SJCRH30 (cell line): ENCODE data around the gene HOXA13. TPM values are rescaled to one million over a fixed set of nuclear protein-coding genes. Genes with fewer than 3 reads are reported as not detected.

Source experiments
- DNase-seq, 2 experiments: peaks; one replicate each; pipeline ENCODE4 v3.0.0-alpha.2; 2015 to 2020
- H3K27ac ChIP-seq: fragments of 250-450 bp; sonication (Bioruptor Pico); 2 replicates; pipeline ENCODE4 v1.5.1; 2020; ENCODE audit warnings: mild to moderate bottlenecking, moderate library complexity
- H3K27me3 ChIP-seq: fragments of 250-450 bp; sonication (Bioruptor Pico); 2 replicates; pipeline ENCODE4 v1.5.1; 2020; ENCODE audit warnings: mild to moderate bottlenecking, moderate library complexity
- H3K36me3 ChIP-seq: fragments of 250-450 bp; sonication (Bioruptor Pico); 2 replicates; pipeline ENCODE4 v1.5.1; 2020; ENCODE audit warnings: mild to moderate bottlenecking, moderate library complexity
- H3K4me1 ChIP-seq: fragments of 250-450 bp; sonication (Bioruptor Pico); 2 replicates; pipeline ENCODE4 v1.5.1; 2020; ENCODE audit warnings: mild to moderate bottlenecking, moderate library complexity
- H3K4me3 ChIP-seq: fragments of 250-450 bp; sonication (Bioruptor Pico); 2 replicates; pipeline ENCODE4 v1.5.1; 2020; ENCODE audit warnings: mild to moderate bottlenecking, moderate library complexity
- H3K9me3 ChIP-seq: fragments of 250-450 bp; sonication (Bioruptor Pico); replicated peaks from 2 replicates; pipeline ENCODE4 v1.5.1; 2020; ENCODE audit warnings: mild to moderate bottlenecking, moderate library complexity
- total RNA-seq: library from RNA; depleted of rRNA; stranded (reverse); fragments of >200 nt; shearing (Covaris generic); gene quantifications from 2 replicates; pipeline ENCODE4 v1.2.3, GENCODE V29; 2014

The HOXA13 gene
- total RNA-seq, 1 experiment from 2014 or later, result 1.7 TPM

DNA sequence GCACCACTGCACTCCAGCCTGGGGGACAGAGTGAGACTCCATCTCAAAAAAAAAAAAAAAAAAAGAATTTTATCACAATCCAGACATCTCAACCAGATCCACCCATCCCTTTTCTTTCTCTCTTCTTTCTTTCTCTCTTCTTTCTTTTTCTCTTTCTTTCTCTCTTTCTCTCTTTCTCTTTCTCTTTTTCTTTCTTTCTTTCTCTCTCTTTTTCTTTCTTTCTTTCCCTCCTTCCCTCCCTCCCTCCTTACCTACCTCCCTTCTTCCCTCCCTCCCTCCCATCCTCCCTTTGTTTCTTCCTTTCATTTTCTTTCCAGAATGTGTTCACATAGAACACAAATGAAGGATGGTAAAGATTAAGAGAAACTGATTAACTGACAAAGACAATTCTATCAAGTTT, 18.1 kb upstream of the HOXA13 start:
- no peaks in the 10 kb centered on the region for H3K9me3 ChIP-seq
- no peak overlapping the region for H3K27ac ChIP-seq
- H3K27me3 ChIP-seq, result no peaks in the 10 kb centered on the region; the same call in none of the 2 replicates
- H3K4me3 ChIP-seq, result no peak overlapping the region
- no peaks in the 10 kb centered on the region for H3K4me1 ChIP-seq
- no peaks in the 10 kb centered on the region for H3K36me3 ChIP-seq
- DNase-seq, result no peak

DNA sequence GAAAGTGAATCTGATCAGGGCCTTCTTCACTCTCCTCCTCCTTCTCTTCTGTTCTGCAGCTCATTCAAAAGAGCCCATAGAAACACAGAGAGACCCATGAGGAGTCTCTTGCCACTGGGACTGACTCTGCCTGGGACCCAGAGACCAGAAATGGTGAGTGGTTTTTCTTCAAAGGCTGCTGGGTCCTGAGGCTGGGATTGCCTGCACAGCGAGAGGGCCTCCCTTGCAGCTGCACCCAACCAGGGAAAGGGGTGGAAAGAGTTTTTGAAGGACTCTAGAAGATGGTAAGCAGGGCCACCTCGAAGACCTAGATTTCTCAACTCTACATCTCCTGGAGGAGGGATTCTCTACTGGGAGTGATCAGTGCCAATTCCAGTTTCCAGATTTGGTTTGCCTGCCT, 15.5 kb upstream of the HOXA13 start:
- Histone ChIP-seq H3K9me3 (no peaks in the 10 kb centered on the region), H3K4me3 (no peak overlapping the region), H3K36me3 (no peaks in the 10 kb centered on the region), H3K27me3 (no peaks in the 10 kb centered on the region; the same call in none of the 2 replicates), H3K4me1 (no peaks in the 10 kb centered on the region), H3K27ac (no peak overlapping the region)
- no peak for DNase-seq

DNA sequence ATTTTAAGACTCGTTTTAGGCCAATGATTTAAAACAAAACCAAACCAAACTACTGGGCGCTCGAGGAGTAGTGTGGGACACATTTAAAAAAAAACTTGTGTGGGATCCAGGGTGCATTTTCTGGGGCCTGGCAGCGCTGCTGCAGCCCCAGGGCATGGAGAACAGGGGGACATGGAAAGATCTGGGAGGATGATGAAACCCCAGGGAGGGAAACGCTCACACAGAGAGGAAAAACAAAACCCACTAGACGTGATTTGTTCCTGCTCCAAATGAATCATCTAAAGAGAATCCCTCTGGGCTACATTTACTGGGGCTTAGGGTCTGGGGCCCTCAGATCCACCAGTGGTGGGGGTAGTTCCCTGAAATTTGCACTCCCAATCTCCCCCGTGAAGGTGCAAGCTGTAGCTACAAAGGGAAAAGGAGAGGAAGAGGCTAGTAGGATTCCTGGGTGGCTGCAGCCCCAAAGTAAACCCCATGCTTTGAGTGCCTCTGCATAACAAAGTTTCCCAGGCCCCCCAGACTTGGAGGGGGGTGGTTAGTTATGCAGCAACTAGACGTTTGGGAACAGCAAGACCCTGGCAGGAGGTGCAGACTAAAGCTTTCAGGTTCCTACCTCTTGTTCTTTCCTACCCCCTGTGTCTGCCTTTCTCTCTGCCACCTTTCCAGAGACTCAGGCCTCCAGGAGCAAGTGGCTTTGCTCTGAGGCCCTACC, 14.5 kb upstream of the HOXA13 start:
- no peak overlapping the region for H3K27ac ChIP-seq
- no peak for DNase-seq
- no peaks in the 10 kb centered on the region for H3K36me3 ChIP-seq
- H3K4me1 ChIP-seq, result no peaks in the 10 kb centered on the region
- H3K9me3 ChIP-seq, result no peaks in the 10 kb centered on the region
- no peaks in the 10 kb centered on the region; the same call in none of the 2 replicates for H3K27me3 ChIP-seq
- no peak overlapping the region for H3K4me3 ChIP-seq

DNA sequence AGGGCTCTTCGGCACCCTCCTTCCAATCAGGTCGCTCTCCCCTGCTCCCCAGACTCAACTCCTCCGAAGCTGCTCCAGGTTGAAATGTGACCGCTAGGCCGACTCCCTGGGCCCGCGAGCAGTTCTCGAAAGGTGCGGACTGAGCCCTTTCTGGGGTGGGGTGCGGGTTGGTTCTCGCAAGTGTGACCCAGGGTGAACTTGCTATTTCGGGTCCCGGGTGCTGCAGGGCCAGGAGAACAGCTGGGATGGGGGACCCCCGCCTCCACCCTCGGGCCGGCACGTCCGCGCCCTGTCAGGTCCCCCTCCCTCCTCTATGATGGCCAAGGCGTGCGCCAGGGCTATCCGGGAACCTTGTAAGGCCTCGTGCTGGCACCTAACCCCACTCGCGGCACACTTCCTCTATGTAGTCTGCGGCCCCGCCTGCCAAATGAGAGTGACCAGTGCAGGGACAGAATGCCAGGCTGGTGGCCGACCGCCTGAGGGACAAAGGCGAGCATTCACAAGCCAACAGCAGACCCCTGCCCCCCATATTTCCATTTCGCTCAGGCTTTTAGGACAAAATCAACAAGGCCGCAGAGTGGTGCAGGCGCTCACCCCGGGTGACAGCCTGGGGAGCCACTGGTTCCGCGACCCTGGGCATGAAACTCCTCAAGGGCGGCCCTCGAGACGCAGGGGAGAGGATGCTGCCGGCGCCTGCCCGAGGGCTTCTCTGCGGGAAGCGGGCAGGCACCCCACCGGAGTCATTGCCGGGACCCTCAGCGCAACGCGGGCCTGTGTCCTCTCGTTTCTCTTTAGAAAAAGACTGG, 13.7 kb upstream of the HOXA13 start:
- H3K4me3 ChIP-seq, result no peak overlapping the region
- H3K9me3 ChIP-seq, result no peaks in the 10 kb centered on the region
- no peaks in the 10 kb centered on the region; the same call in none of the 2 replicates for H3K27me3 ChIP-seq
- no peak overlapping the region for H3K27ac ChIP-seq
- H3K36me3 ChIP-seq, result no peaks in the 10 kb centered on the region
- no peak for DNase-seq
- no peaks in the 10 kb centered on the region for H3K4me1 ChIP-seq

DNA sequence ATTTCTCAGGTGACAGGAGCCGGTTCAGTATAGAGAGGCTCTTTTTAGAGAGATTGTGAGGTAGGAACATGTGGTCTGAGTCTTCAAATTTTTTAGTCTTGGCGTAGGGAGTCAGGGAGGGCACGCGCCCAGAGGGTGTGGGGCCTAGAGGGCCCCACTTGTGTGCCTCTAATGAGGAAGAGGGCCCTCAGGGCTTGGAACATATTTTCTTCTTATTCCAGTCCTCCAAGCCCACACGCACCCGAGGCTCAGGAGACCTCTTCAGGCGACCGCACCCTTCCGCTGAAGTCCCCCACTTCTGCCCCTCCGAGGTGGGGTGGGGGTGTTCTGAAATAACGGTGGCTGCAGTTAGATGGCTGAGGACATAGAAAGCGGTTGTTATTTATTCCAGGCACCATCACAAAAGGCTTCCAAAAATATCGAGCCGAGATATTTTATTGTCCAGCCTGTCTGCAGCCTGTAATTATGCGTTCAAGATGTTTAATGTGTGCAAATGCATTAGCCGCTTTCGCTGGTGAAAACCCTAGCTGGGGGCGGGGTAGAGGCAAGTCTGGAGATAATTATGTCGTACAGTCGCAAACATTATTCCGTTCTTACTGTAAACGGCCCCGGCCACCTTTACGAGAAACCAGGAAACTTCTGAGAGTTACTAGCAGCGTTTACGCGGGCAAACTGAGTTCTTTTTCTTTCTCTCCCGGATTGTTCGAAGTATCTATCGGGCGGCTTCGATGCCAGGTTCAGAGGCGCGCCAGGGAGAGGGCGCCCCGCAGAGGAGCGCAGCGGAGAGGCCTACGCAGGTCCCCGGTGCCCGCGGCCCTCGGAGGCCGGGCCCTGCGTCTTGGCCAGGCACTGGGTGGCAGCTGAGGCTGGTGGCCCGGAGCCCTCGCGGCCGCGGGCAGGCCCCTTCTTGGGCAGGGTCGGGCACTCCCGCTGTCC, 12.9 kb upstream of the HOXA13 start:
- no peak for DNase-seq
- H3K27me3 ChIP-seq, result no peaks in the 10 kb centered on the region; the same call in none of the 2 replicates

DNA sequence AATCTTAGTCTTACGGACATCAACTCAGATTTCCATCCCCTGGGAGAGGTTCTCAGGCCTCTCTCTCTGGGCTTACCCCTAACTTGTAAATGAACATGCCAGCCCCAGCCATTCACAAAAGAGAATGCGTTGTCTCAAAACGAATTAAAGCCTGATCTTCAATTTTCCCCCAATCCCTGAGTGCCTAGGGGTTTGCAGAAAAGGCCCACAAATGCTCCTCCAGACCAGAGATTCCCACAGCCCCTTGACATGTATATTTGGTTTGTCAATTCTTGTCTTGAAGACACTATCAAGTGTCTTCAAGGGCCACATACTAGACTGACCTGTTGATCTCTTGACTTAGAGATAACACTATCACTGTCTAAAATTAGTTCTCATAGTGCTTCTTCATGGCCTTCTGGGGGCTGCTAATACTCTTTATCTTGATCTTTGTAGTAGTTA, 11.9 kb upstream of the HOXA13 start:
- Histone ChIP-seq H3K27ac (no peak overlapping the region), H3K36me3 (no peaks in the 10 kb centered on the region), H3K9me3 (no peaks in the 10 kb centered on the region), H3K27me3 (no peaks in the 10 kb centered on the region; the same call in none of the 2 replicates), H3K4me1 (no peaks in the 10 kb centered on the region), H3K4me3 (no peak overlapping the region)
- no peak for DNase-seq

More for the DNA sequence above, 12.9 kb upstream of the HOXA13 start:
- Histone ChIP-seq H3K27ac (no peak overlapping the region), H3K9me3 (no peaks in the 10 kb centered on the region), H3K36me3 (no peaks in the 10 kb centered on the region), H3K4me3 (no peak overlapping the region), H3K4me1 (no peaks in the 10 kb centered on the region)

DNA sequence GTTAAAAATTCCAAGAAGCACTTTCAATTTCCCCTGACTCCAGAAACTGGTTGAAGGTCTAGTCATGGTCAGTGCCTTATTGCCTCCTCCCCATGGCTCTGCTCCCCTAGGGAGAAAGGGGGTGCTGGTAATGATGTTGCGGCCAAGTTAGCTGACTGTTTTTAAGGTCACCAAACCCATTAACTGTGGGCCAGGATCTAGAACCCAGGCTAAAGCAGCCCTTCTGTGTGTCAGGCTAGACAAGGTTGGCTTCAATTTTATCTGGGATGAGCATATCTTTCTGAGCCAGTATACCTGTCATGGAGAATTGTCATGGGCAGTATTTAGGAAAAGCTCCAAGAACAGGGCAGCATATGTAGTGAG, 11.2 kb upstream of the HOXA13 start:
- Histone ChIP-seq H3K36me3 (no peaks in the 10 kb centered on the region), H3K27ac (no peak overlapping the region), H3K27me3 (no peaks in the 10 kb centered on the region; the same call in none of the 2 replicates), H3K4me1 (no peaks in the 10 kb centered on the region), H3K4me3 (no peak overlapping the region), H3K9me3 (no peaks in the 10 kb centered on the region)
- no peak for DNase-seq

DNA sequence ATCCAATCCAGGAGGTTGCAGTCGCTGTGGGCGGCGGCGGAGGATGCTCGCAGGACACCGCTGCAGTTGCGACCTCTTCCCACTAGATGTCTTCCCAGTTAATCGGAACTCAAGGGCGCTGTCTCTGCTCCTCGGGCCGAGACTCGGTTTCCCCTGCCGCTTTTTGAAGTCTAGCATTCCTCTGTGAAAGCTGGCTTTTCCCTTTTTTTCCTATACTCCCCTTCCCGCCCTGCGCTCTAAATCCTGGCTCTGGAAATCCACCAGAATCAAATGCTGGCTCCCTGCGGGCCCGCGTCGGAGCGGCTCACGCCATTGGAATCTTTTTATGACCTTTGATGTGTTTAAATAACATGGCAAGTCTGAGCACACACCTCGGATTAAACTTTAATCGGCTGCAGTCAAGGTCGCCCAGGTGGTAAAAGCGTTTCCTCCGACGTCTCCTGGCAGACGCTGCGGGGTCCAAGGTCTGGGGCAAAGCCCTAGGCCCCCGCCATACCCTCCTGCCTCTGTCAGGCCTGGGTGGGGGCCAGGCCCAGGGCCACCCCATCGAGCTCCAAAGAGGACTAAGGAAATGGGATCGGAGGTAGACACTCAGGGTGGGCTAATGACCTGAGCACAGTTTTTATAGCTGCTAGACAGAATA, 10.7 kb upstream of the HOXA13 start:
- Histone ChIP-seq H3K27me3 (no peaks in the 10 kb centered on the region; the same call in none of the 2 replicates), H3K4me1 (no peaks in the 10 kb centered on the region), H3K9me3 (no peaks in the 10 kb centered on the region), H3K36me3 (no peaks in the 10 kb centered on the region), H3K27ac (no peak overlapping the region), H3K4me3 (no peak overlapping the region)
- no peak for DNase-seq

DNA sequence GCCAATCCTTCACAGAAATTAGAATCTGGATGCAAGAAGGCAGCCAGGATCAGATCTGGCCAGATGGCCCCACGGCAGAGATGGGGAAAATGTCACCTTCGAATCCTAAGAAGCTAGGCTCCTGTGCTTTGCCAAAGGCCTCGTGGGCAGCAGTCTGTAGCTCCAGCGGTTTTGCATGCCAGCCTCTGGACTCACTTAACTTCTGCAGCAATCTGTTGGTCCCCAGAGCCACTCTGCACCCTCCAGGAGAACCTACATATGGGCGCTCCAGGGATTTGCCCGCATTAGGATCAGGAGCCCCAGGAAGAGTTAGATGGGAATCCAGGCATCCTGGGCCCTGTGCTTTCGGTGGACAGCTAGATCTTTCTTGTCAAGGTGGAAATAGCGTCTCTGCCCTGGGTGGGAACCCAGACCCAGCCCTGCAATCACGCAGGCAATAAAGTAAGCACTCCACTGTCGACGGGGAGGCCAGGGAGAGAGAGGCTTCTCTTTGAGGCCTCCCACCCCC, 10.1 kb upstream of the HOXA13 start:
- no peak for DNase-seq
- no peaks in the 10 kb centered on the region; the same call in 1 of the 2 replicates for H3K27me3 ChIP-seq

DNA sequence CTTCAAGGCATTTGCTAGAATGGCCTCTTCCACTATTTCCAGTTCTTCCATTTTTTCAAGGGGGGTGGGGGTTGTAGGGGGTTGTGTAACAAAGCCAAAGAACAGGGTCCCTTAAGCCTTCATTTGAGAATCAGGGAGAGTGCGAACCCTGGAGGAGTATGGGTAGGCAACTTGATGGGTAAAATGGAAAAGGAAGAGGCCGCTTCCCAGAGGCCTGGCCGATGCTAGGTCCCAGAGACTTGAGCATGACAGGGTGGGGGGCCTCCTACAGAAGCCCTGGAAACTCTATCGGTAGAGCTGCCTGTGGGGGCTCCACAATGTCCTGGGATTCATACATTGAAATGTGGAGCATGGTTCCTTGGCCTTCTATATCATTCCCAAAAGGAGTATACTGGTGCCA, 9.1 kb upstream of the HOXA13 start:
- no peaks in the 10 kb centered on the region for H3K36me3 ChIP-seq
- no peak overlapping the region for H3K4me3 ChIP-seq
- no peak for DNase-seq
- H3K27me3 ChIP-seq, result no peaks in the 10 kb centered on the region; the same call in 1 of the 2 replicates
- no peak overlapping the region for H3K27ac ChIP-seq
- H3K9me3 ChIP-seq, result no peaks in the 10 kb centered on the region
- no peaks in the 10 kb centered on the region for H3K4me1 ChIP-seq

More for the DNA sequence above, 10.1 kb upstream of the HOXA13 start:
- no peak overlapping the region for H3K4me3 ChIP-seq
- H3K36me3 ChIP-seq, result no peaks in the 10 kb centered on the region
- no peaks in the 10 kb centered on the region for H3K9me3 ChIP-seq
- H3K27ac ChIP-seq, result no peak overlapping the region
- no peaks in the 10 kb centered on the region for H3K4me1 ChIP-seq

DNA sequence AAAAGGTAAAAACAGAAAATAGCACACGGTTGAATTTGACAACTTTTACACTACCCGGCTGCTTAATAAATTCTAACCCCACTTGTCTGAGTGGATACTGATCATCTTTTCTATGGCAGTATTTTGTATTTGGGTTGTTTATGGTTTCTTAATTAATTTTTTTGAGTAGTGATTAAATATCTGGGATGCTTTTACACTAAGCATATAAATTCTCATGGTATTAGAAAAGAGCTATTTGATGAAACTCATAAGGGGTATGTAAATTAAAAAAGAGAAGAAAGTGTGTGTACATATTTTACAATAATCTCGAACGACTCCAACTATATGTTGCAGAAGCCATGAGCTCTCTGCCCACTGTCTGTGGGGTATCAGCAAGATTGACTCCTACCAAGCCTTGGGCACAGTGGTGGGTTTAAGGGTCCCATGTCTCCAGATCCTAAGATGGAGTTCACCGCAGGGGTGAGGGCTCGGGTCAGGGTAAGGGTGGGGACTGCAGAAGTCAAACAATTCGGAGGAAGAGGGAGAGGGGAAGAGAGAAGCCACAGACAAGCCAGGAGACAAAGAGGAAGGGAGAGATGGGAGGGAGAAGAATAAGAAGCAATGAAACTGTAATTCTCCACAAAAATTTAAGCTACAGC, 7.6 kb upstream of the HOXA13 start:
- no peak overlapping the region for H3K27ac ChIP-seq
- no peaks in the 10 kb centered on the region for H3K36me3 ChIP-seq
- no peaks in the 10 kb centered on the region for H3K4me1 ChIP-seq
- no peaks in the 10 kb centered on the region; the same call in 1 of the 2 replicates for H3K27me3 ChIP-seq
- no peaks in the 10 kb centered on the region for H3K9me3 ChIP-seq
- no peak for DNase-seq
- H3K4me3 ChIP-seq, result no peak overlapping the region

DNA sequence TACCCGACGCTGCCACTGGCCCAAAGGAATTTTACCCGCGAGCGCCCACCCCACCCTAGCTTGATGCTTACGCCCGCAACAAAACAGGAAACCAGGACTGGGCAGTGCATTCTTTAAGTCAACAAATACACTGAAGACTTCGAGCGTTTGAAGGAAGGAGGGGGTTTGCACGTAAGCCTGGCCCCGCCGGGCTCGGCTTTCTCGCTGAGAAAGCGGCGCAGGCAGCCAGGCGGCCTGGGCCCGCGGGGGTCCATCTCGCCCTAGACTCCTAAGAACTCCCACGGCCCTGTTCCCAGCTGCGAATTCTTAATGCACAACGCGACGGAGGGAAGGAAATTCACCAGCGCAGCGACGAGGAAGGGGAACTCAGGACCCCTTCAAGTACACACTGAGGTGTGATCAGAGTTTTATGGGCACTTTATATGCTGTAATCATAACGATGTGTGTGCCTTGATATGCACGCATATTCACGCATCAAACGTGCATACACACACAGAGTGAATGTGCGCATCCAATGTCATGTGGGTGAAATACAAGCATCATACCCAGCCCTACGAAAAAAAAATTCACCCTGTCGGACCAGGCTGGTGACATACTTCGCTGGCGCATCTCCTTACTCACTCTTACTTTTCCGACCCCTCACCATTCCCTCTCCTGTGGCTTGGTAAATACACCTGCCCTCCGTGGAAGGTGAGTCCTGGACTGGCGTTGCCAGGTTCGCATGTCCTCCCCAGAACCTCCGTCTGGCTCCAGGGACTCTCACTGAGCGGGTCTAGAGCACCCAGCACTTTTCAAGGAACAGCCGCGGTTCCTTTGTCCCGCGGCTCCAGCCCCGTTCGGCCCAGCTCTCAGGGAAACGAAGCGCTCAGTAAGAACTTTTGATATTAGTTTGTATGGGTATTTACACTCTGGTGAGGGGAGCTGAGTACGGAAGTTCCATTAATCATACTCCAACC, 5.7 kb upstream of the HOXA13 start:
- no peak for DNase-seq
- Histone ChIP-seq H3K9me3 (no peaks in the 10 kb centered on the region), H3K27me3 (no peaks in the 10 kb centered on the region; the same call in 1 of the 2 replicates), H3K27ac (no peak overlapping the region), H3K4me1 (no peaks in the 10 kb centered on the region; the same call in 1 of the 2 replicates), H3K36me3 (no peaks in the 10 kb centered on the region), H3K4me3 (no peak overlapping the region)
